HG03039 (cell line): ENCODE results near the gene CHST3.
A peak's percentile ranks its signal among the peaks of the same experiment; 100 is the strongest.
"Not testable (repeated sequence)": the region's sequence is repeated elsewhere in the genome, so short reads cannot be mapped to it uniquely, and the experiment has no call there.

Source experiments
- ATAC-seq: cut with Tn5 transposase; IDR thresholded peaks from one replicate; pipeline ENCODE4 v1.9.1; 2021; ENCODE audit warnings: mild to moderate bottlenecking, moderate library complexity; ENCODE audit not compliant: unreplicated experiment

Gene CHST3

GRCh38 chr10:71972746-71973695, 8.8 kb downstream of the CHST3 start:
- ATAC-seq = no peak

- ATAC-seq = no peak
These were observed 9.7 kb downstream of the CHST3 start for GRCh38 chr10:71973777-71974488.

- ATAC-seq = peak; percentile 53
These were observed 10.4 kb downstream of the CHST3 start for GRCh38 chr10:71974489-71975021.

GRCh38 chr10:71975087-71975870, 11.1 kb downstream of the CHST3 start:
- no peak for ATAC-seq

- ATAC-seq = no peak
These were observed 11.9 kb downstream of the CHST3 start for GRCh38 chr10:71975871-71976725.

- ATAC-seq = not testable (repeated sequence)
These were observed 13.4 kb downstream of the CHST3 start for GRCh38 chr10:71977614-71977903.

- ATAC-seq = no peak
These were observed 14.3 kb downstream of the CHST3 start for GRCh38 chr10:71978476-71978875.

GRCh38 chr10:71978988-71979691, 14.9 kb downstream of the CHST3 start:
- ATAC-seq = no peak

GRCh38 chr10:71979692-71980062, 15.5 kb downstream of the CHST3 start:
- ATAC-seq = no peak

GRCh38 chr10:71980181-71981014, 16.2 kb downstream of the CHST3 start:
- no peak for ATAC-seq

GRCh38 chr10:71981015-71981875, 17.1 kb downstream of the CHST3 start:
- ATAC-seq = no peak

GRCh38 chr10:71981876-71982230, 17.7 kb downstream of the CHST3 start:
- no peak for ATAC-seq

- ATAC-seq = no peak
These were observed 18.3 kb downstream of the CHST3 start for GRCh38 chr10:71982269-71983178.

- ATAC-seq = no peak
These were observed 20.1 kb downstream of the CHST3 start for GRCh38 chr10:71984126-71984808.

GRCh38 chr10:71984809-71985388, 20.7 kb downstream of the CHST3 start:
- no peak for ATAC-seq
